Embryonic facial prominence (tissue), 1 donor: ENCODE results near the gene MRPL48.
"Not testable (repeated sequence)": the region's sequence is repeated elsewhere in the genome, so short reads cannot be mapped to it uniquely, and the experiment has no call there.

Experiments
- DNase-seq: peaks from one replicate; pipeline ENCODE4 v3.0.0-alpha.2; 2016; ENCODE audit errors: extremely low spot score

Gene MRPL48

DNA sequence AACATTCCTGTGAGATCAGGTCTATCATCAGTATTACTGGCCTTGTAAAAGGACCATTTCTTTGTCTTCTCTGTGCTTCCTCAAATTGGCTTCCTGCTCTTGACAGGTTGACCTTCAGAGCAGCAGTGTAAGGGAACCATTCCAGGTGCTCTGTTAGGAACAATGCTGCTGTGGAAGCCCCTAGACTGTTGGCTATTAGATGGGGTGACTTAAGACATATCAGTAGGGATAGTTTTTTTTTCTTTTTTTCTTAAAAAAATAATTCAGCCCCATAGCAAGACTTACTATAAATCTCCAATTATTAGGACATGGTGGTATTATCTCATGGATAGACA, 51.4 kb downstream of the MRPL48 start:
- no peak for DNase-seq

DNA sequence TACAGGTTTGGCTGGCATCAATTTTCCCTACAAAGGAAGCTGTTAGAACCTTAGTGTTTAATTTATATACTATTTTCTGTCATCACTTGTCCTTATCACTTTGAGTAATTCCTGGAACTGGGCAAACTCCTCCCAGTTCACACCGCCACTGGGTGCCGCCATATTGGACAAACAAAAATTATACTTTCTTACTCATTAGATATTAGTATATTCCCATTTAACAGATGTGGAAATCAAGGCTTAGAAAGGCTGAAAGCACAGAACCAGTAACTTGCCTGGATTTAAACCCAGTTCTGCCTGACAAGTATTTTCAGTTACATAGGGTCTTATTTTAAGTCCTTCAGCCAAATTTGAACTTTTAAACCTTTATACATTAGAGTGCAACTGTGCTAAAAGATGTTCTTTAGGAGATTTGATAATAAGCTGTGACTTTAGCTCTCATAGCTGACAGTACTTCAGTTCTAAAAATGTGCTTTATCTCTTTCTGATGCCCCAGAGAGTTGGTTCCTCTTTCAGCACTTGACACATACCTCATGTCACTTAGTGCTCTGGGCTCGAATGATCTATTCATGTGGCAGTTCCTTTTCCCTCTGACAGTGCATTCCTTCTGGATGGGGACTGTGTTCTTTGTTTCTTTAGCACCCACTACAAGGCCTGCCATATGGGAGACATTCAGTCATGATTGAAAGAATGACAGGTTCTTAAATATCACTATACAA, 63.5 kb downstream of the MRPL48 start:
- DNase-seq = no peak

DNA sequence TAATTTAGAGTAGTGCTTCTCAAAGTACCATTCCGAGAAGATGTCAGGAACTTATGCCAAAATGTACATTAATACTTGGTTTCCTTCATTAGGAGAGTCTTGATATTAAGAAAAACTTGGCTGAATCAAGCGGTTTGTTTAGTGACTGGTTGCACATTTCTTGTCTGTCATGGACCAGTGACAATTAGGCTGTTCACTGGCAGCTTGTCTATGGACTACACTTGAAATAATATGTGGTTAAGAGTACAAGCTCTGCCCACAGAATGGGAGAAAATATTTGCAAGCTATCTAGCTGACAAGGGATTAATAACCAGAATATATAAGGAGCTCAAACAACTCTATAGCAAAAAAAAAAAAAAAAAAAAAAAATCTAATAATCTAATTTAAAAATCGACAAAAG, 64.4 kb downstream of the MRPL48 start:
- DNase-seq = no peak

DNA sequence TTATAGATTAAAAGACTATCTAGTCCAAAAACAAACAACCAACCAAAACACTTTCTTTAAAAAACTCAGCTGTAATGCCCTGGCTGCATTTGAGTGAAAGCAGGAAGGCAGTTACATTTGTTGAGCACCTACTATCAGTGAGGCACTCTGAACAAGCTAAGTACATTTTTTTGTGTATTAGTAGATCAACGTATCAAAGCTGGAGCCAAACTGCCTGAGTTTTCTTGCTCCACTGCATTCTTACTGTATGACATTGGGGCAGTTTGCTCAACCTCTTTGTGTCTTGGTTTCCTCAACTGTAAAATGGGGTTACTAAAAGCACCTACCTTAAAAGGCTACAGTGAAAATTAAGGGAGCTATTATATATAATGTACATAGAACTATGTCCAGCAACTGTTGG, 67.0 kb downstream of the MRPL48 start:
- DNase-seq = no peak

DNA sequence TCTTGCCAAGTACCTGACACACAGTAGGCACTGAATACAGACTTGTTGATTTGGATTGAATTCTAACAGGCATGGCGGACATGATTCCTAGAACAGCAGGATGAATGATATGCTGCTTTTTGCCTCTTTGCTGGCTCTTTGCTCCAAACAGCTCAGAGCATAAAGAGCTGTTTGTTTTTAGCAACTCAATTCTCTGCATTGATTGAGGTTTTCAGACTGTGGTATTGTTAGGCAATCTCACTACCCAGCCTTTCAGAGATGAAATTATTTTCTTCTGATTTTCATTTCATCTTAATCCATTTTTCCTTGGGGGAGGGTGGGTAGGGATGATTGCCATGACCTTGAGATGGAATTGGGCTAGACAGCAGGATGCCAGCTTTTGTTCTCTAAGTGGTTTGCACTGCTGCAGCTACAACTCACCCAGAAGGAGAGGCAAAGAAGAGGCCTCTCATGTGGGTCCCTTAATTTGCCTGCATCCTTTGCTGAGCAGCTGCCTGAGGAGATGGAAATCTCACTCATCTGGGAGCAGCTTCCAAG, 68.4 kb downstream of the MRPL48 start:
- no peak for DNase-seq

DNA sequence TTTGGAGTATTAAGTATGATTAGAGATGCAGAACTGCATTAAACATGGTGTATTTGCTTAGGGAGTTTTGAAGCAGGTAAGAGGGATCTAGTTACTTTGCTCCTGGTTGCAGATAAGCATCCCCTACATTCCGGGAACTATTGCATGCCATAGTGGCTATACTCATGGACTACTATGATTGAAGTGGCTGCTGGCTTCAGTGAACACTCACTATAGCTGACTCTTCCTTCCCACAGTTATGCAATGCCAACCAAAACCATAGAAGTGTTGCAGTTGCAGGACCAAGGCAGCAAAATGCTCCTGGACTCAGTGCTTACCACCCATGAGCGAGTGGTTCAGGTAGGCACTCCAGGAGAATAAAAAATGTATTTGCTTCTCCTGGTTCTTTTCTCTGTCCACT, 72.0 kb downstream of the MRPL48 start:
- no peak for DNase-seq

DNA sequence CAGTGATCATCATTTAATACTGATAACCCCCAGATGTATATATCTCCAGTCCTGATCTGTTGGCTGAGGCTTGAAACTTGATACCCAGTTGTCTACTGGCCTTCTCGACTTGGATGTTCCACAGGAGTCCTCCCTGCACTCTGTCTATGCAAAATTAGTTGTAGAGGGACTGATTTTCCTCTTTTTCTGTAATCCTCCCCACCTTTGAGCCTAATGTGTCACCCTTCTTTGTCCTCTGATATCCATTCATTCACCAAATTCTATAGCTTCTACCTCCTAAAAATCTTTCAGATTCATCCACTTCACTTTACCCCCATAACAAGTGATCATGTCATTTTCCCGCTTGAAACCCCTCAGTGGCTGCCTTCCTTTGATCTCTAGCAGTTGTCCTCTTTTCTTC, 72.5 kb downstream of the MRPL48 start:
- DNase-seq = no peak

DNA sequence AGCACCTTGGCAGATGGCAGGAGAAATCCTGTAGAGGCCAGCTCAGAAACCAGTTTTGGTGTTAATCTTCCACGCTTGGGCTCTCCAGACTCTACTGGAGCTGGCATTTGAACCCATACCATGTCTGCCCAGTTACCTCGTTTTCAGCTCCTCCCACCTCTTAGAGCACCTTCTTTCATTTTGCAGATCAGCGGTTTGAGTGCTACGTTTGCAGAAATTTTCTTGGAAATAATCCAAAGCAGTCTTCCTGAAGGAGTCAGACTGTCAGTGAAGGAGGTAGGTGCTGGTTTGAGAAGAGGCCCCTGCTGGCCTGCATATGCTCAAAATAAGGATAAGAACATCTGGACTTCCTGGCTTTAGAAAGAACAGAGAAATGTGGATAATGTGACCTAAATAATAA, 75.3 kb downstream of the MRPL48 start:
- DNase-seq = no peak

DNA sequence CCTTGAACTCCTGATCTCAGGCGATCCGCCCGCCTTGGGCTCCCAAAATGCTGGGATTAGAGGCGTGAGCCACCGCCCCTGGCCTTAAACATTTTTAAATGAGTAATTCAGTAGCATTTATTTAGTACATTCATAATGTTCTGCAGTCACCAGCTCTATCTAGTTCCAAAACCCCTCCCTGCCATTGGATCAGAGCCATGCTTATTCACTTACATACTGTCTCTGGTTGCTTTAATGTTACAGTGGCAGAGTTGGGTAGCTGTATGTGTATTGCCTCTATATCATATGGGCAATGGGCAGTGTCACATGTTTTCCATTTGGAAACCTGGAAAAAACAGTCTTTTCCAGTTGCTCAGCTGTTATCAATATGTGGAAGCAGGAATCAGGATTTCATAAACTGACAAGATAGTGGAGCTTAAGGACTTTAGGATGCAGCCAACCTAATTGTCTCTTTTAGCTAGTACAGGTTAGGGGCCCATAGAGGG, 78.5 kb downstream of the MRPL48 start:
- no peak for DNase-seq

DNA sequence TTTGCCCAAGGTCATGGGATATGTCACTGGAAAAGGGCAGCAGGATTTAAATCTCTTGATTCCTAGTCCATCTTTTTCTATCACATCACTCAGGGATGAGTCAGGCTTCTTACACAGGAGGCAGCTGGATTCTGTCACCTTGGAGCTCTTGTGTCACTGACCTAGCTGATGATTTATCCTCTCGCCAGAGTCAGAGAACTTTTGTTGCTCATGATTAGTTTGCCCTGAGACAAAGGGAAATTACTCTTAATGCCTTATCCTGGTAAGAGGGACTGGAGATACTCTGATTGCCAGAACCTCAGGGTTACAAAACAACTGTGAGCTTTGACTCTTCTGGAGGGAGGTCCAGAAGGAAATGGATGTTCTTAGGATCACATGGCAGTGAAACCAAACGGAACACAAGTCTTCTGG, 78.9 kb downstream of the MRPL48 start:
- DNase-seq = no peak

DNA sequence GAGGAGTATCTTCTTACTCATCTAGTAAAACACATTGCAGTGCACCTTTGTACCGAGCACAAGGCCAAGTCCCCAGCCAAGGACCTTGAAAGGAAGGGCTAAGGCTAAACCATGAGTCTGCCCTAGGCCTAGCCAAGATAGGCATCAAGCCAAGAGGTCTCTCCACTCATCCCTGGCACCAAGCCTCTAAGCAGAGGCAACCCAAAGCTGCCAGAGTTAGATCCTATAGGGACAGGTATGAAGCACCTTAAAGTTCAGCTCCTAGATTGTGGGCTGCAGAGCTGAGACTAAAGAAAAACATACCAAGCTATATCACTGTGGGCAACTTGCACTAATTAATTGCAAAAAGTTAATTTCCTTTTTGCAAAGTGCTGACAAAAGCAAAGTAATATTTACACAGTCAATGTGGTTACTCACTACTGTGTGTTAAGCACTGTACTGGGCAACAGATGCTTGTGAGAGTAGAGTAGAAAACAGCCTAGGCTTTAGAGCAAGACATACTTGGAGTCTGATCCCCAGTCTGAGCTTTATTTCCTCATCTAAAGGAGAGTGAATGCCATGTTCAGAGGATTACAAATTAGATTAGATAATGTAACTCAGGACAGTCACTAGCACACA, 81.8 kb downstream of the MRPL48 start:
- no peak for DNase-seq

DNA sequence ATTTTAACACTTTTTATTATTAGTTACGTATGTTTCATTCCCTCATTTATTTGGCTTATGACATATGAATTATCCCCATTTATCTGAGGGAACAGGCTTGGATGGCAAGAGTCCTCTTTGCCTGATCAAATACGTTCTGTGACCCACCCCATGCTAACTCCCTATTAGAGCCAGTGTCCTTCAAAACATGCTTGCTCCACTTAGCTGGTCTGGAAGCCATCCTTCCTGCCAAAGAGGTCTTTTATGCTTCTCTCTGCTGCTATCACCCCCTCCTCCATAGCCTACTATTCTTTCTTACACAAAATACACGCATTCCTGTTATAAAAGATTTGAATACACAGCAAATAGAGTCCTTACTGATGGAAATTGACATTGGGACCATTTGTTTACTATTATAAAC, 82.6 kb downstream of the MRPL48 start:
- no peak for DNase-seq

DNA sequence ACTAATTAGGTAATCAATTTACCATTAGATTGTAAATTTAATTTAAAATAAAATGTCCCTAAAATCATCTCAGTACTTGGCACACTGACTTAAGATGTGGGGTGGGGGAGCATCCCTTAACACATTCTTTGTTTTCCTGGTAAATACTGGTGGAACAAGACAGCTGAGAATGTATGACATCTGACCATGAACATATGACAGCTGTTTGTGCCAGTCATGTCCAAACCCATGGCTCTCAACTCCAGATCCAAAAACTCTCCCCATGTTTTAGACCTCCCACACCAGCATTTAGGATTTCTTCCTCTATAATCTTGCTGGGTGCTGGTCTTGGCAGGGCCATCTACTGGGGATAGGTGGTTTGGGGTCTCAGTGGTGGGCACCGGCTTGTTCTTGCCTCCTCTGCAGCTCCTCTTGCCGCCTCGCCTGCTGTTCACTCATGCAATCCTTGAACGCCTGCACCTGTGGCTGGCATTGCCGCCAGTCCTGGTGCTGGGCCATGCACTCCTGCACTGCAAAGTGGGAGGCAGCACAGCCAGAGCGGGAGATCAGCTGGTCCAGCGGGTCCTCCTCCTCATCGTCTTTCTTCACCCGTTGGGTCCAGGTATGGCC, 85.2 kb downstream of the MRPL48 start:
- no peak for DNase-seq

DNA sequence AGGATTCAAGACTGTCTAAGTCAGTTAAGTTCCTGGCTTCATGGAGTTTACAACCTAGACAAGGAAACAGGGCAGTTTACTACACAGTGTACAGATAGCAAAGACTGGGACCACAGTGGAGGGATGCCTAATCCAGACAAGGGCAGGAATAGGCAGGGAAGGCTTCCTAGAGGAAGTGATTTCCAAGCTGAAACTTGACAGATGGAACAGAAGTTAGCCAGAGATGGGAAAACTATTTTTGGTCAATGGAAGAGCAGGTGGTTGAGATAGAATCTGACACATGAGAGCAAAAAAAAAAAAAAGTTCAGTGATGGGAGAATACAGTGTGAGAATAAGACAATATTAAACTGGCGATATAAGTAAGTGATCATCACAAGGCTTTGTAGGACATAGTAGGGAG, 87.7 kb downstream of the MRPL48 start:
- DNase-seq = no peak

DNA sequence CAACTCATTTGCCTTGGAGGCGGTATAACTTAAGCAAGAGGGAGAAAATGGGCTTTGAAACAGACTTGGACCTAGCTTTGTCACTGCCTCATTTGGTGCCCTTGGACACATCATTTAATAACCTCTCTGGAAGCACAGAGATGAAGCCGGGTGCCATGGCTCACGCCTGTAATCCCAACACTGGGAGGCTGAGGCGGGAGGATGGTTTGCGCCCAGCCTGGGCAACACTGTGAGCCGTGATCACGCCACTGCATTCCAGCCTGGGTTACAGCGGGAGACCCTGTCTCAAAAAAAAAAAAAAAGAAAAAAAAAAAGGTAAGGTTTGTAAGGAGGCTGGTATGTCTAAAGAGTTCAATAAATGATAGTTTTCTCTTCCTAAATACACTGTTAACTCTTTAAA, 88.2 kb downstream of the MRPL48 start:
- DNase-seq = no peak

DNA sequence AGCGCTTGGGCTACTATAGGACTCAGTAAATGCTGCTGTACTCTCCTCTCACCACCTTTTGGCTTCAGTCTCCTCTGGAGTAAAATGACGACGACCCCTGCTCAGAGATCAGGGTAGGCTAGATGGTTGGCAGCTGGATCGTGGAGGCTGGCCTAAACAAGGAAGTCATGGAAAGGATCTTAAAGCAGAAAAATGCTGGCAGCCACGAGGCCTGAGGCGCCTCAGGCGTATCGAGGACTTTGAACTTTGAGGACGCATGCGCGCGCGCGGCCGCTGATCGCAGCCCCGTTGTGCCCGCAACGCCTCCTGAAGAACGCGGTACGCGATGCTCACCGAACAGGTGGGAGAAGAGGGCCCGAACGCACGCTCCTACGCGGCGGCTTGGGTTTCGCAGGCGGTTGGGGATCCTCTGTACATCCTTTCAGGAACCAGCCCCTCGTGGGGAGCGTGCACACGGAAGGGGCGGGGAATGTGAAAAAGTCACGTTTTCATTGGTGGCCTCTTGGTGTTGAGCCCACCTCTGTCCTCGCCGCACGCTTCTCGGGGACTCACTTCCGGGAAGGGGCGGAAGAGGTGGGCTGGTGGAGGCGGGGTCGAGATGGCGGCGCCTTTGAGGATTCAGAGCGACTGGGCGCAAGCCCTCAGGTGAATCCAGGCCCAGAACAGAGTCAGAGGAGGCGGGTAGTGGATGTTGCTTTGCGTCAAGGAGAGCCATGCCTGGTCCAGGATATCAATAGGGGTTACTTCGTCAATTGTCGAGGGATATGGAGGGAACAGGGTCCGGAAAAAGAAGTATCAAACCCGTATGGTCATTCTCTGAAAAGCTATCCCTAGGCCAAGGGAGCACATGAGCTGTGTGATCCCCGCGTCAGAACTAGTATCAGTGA, 89.0 kb downstream of the MRPL48 start, which contains the start of the genes COA4 and PAAF1:
Gene COA4 (minus strand): TSS at position 423 of the 887 bp plus-strand sequence. CDS start 3,468 bp downstream, outside the sequence.
Gene PAAF1 (plus strand): TSS at position 576 of the 887 bp plus-strand sequence. CDS start 23 bp downstream, at position 599.
- DNase-seq = peak; percentile 95

DNA sequence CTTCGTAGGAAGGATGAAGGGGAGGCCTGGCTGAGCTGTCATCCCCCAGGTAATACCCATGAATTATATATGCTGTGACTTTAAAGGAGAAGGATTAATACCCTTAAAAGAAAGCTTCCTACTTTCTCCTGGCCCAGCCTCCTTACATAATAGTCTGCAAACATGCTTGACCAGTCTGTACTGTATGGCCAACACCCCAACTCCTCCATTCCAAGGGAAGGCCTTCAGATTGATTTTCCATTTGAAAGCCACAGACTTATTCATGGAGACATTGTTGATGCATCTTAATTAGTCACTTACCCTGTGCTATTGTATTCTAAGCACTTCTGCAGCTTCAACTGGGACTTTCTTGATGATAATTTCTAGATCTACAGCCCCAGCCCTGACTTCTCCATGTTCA, 91.1 kb downstream of the MRPL48 start:
- DNase-seq = no peak

DNA sequence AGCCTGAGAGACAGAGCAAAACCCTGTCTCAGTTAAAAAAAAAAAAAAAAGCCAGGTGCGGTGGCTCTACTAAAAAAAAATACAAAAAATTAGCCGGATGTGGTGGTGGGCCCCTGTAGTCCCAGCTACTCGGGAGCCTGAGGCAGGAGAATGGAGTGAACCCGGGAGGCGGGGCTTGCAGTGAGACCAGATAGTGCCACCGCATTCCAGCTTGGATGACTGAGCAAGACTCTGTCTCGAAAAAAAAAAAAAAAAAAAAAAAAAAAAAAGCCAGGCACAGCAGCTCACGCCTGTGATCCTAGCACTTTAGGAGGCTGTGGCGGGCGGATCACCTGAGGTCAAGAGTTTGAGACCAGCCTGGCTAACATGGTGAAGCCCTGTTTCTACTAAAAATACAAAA, 92.8 kb downstream of the MRPL48 start:
- not testable (repeated sequence) for DNase-seq

DNA sequence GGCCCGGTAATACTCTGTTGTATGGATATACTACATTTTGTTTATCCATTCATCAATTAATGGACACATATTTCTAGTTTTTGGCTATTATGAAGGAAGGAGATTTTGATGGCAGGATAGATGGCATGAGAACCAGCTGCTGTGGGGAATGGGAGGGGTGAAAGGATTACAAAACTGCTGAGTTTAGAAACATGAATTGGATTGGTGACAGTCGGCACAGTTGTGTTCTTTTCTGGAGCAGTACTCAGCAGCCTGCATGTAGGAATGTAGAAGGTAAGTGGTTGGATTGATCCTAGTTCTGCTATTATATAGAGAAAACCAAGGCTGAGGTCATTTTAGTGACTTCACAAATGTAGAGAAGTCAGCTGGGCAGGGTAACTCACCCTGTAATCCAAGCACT, 96.2 kb downstream of the MRPL48 start:
- no peak for DNase-seq

DNA sequence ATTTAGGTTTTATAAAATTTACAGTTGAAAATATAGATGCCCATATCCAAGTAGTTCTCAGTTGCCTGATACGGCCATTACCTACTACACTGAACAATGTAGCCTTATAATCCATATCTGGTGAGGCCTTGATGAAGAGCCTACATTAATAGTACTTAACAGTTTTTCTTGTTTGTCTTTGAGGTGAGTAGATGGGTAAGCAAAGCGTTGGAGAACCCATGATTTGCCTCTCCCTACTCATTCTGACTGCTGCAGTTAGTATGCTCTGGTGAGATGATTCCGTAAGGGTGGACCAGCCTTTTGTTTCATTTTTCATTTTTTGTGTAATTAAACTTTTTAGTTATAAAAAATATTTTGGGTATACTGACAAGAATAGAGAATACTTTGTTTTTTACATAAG, 100.6 kb downstream of the MRPL48 start:
- no peak for DNase-seq

DNA sequence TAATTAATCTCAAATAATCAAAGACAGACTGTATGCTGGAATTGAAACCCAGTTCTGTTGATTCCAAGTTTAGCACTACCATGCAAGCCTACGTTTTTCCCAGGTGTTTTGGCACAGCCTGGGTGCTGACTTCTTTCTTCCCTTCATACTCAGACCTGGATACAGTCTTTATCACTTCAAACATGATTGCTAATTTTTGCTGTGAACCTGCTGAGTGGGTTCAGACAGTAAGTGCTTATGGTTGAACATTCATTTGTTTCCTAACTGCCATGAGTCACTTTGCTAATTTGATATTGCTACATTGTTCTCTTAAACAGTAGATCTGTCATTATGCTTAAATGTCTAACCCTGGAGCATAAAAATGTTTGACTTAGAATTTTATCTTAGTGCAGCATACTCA, 101.3 kb downstream of the MRPL48 start:
- no peak for DNase-seq

DNA sequence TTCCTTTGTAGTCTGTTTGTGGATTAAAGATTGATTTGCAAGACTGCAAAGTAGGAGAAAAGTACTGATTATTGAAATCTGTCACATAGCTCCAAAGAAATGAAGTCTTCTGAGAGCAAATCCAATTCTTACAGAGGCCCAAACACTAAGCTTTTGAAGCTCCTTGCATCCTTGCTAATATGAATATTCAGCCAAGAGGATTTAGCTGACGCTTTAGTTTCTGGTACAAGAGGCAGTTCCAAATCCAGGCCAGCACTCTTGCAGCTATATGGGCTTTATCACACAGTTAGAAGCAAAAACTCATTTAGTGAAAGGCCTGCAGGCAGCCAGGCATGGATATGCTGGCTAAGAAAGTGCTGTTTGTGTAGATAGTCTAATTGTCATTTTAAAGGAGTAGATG, 101.9 kb downstream of the MRPL48 start:
- no peak for DNase-seq
